Loucy (cell line): ENCODE results near the gene MYO1D.

ENCODE experiments used
- H2AFZ ChIP-seq: fragments of 200-600 bp; sonication (generic); 2 replicates; pipeline ENCODE4 v1.6.0; 2016; ENCODE audit warnings: antibody characterized with exemption, mild to moderate bottlenecking, low read length, moderate library complexity
- H3F3A ChIP-seq: fragments of 200-600 bp; 2 replicates; pipeline ENCODE4 v1.6.0; 2016; ENCODE audit warnings: antibody characterized with exemption, low read depth, mild to moderate bottlenecking
- H3K27me3 ChIP-seq: fragments of 200-600 bp; sonication (generic); 2 replicates; pipeline ENCODE4 v1.6.1; 2014; ENCODE audit warnings: low read length, mild to moderate bottlenecking; ENCODE audit not compliant: insufficient read depth, poor library complexity, severe bottlenecking
- H3K36me3 ChIP-seq: fragments of 200-600 bp; sonication (generic); 2 replicates; pipeline ENCODE4 v1.6.1; 2016; ENCODE audit warnings: low read length; ENCODE audit not compliant: insufficient read depth
- H3K4me1 ChIP-seq: fragments of 200-600 bp; sonication (generic); 2 replicates; pipeline ENCODE4 v1.5.1; 2014; ENCODE audit warnings: low read length, mild to moderate bottlenecking; ENCODE audit not compliant: insufficient read depth, poor library complexity, severe bottlenecking
- H3K4me2 ChIP-seq: fragments of 200-600 bp; sonication (generic); 2 replicates; pipeline ENCODE4 v1.6.0; 2014; ENCODE audit warnings: antibody characterized with exemption, low read length, low read depth, mild to moderate bottlenecking; ENCODE audit not compliant: poor library complexity, severe bottlenecking
- H3K4me3 ChIP-seq: fragments of 200-600 bp; sonication (generic); 2 replicates; pipeline ENCODE4 v1.5.1; 2014; ENCODE audit warnings: low read length, mild to moderate bottlenecking, mixed read lengths; ENCODE audit not compliant: poor library complexity, severe bottlenecking
- H3K79me2 ChIP-seq: fragments of 200-600 bp; sonication (generic); 2 replicates; pipeline ENCODE4 v1.6.1; 2014; ENCODE audit warnings: low read length; ENCODE audit not compliant: insufficient read depth
- H3K9ac ChIP-seq: fragments of 200-600 bp; sonication (generic); 2 replicates; pipeline ENCODE4 v1.6.0; 2014; ENCODE audit warnings: mild to moderate bottlenecking, low read depth, low read length, moderate library complexity; ENCODE audit not compliant: poor library complexity, severe bottlenecking
- H3K9me2 ChIP-seq: fragments of 200-600 bp; sonication (generic); replicated peaks from 2 replicates; pipeline ENCODE4 v1.6.1; 2016; ENCODE audit warnings: low read depth, low read length, mixed read lengths
- H3K9me3 ChIP-seq: fragments of 200-600 bp; sonication (generic); 2 replicates; pipeline ENCODE4 v1.6.1; 2014; ENCODE audit warnings: mild to moderate bottlenecking, antibody characterized with exemption, low read length, low read depth; ENCODE audit not compliant: insufficient read depth
- H4K20me1 ChIP-seq: fragments of 200-600 bp; sonication (generic); 2 replicates; pipeline ENCODE4 v1.6.0; 2014; ENCODE audit warnings: antibody characterized with exemption, low read length, mild to moderate bottlenecking; ENCODE audit not compliant: insufficient read depth, poor library complexity, severe bottlenecking
- EZH2phosphoT487 ChIP-seq: fragments of 200-600 bp; IDR thresholded peaks from 2 replicates; pipeline ENCODE4 v1.6.1; 2018; ENCODE audit warnings: antibody characterized with exemption, mild to moderate bottlenecking, moderate library complexity, borderline replicate concordance
- TF ChIP-seq, protein P1 (sequence below): fragments of 200-600 bp; sonication (generic); conservative IDR thresholded peaks from 2 replicates; pipeline ENCODE4 v1.5.1; 2014; ENCODE audit warnings: mild to moderate bottlenecking, antibody characterized with exemption, low read length

Gene MYO1D

DNA sequence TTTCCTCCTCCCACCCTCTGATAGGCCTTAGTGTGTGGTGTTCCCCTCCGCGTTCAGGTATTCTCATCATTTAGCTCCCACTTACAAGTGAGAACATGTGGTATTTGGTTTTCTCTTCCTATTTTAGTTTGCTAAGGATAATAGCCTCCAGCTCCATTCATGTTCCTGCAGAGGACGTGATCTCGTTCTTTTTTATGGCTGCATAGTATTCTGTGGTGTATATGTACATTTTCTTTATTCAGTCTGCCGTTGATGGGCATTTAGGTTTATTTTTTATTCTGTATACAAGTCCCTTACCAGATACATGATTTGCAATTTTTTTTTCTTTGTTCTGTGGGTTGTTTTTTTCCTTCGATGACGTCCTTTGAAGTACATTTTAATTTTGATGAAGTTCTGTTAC lies 409.0 kb downstream of the MYO1D start:
- H3K9ac ChIP-seq: no peak overlapping the region
- H3F3A ChIP-seq: no peaks in the 10 kb centered on the region
- no peak overlapping the region for H3K4me3 ChIP-seq
- 0 out of 2 replicates have a peak, but pooled peaks cover under 1% of the 10 kb centered on the region for H3K79me2 ChIP-seq
- peaks cover 7% of the 10 kb centered on the region for H4K20me1 ChIP-seq
- no peak overlapping the region for H2AFZ ChIP-seq
- H3K9me3 ChIP-seq: no peaks in the 10 kb centered on the region
- no peaks in the 10 kb centered on the region for H3K9me2 ChIP-seq
- no peak for TF ChIP-seq EZH2phosphoT487
- TF ChIP-seq, protein P1, sequence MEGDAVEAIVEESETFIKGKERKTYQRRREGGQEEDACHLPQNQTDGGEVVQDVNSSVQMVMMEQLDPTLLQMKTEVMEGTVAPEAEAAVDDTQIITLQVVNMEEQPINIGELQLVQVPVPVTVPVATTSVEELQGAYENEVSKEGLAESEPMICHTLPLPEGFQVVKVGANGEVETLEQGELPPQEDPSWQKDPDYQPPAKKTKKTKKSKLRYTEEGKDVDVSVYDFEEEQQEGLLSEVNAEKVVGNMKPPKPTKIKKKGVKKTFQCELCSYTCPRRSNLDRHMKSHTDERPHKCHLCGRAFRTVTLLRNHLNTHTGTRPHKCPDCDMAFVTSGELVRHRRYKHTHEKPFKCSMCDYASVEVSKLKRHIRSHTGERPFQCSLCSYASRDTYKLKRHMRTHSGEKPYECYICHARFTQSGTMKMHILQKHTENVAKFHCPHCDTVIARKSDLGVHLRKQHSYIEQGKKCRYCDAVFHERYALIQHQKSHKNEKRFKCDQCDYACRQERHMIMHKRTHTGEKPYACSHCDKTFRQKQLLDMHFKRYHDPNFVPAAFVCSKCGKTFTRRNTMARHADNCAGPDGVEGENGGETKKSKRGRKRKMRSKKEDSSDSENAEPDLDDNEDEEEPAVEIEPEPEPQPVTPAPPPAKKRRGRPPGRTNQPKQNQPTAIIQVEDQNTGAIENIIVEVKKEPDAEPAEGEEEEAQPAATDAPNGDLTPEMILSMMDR: no peak
- no peak overlapping the region for H3K4me2 ChIP-seq
- H3K36me3 ChIP-seq: peaks cover 86% of the 10 kb centered on the region
- no peaks in the 10 kb centered on the region for H3K27me3 ChIP-seq
- H3K4me1 ChIP-seq: no peaks in the 10 kb centered on the region

DNA sequence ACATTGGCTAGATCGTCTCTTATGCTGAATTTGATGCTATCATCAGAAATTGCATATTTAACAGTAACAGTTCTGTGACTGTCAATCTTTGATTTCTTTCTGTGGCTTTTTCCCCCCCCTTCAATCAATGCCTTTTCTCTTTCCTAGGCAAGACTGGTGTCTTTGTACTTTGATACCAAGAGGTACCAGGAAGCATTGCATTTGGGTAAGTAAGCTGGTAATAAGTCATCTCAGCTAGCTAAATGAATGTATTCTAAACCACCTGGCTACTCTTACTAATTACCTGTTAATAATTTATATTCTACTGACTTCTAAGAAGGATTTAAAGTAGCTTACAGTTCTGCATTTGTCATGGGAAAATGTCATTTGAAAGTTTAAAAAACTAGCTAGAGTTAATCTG lies 412.6 kb downstream of the MYO1D start:
- H3K9me2 ChIP-seq: no peaks in the 10 kb centered on the region
- no peaks in the 10 kb centered on the region for H3K27me3 ChIP-seq
- peaks cover 14% of the 10 kb centered on the region; the same call in 1 of the 2 replicates for H3K79me2 ChIP-seq
- H3K9me3 ChIP-seq: no peaks in the 10 kb centered on the region
- peaks cover 82% of the 10 kb centered on the region for H3K36me3 ChIP-seq
- no peak overlapping the region for H3K4me3 ChIP-seq
- H3F3A ChIP-seq: no peaks in the 10 kb centered on the region
- H4K20me1 ChIP-seq: peaks cover 17% of the 10 kb centered on the region
- no peak overlapping the region for H3K4me2 ChIP-seq
- no peak overlapping the region for H2AFZ ChIP-seq
- H3K9ac ChIP-seq: no peak overlapping the region
- TF ChIP-seq, protein P1: no peak
- no peak for TF ChIP-seq EZH2phosphoT487
- H3K4me1 ChIP-seq: no peaks in the 10 kb centered on the region

DNA sequence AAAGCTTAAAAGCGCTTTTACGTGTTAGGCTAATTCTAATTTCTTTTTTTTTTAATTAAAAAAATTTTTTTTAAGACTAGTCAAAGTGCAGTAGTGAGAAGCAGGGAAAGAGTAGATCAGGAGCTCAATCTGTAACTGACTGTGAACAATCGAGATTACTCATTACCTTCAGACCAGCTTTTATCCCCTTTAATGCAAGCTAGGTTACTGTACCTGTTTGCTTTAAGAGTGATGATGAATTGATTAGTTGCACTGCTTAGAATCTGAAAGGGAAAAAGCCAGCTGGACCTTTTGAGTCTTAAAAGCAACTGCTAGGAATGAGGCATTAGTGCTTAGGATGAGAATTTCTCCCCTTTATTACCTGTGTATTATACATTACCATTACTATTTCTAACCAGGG lies 413.6 kb downstream of the MYO1D start:
- Histone ChIP-seq H3K4me3 (no peak overlapping the region), H3K27me3 (no peaks in the 10 kb centered on the region), H3F3A (no peaks in the 10 kb centered on the region), H3K9ac (no peak overlapping the region), H3K9me2 (no peaks in the 10 kb centered on the region), H2AFZ (no peak overlapping the region), H3K4me1 (peaks cover 4% of the 10 kb centered on the region), H3K79me2 (peaks cover 17% of the 10 kb centered on the region; the same call in 1 of the 2 replicates), H3K9me3 (no peaks in the 10 kb centered on the region), H3K36me3 (peaks cover 80% of the 10 kb centered on the region), H4K20me1 (peaks cover 17% of the 10 kb centered on the region), H3K4me2 (no peak overlapping the region)
- TF ChIP-seq, protein P1: no peak
- TF ChIP-seq EZH2phosphoT487: no peak
